Right atrium auricular region (tissue), 2 donors: ENCODE results near the gene SLBP. TPM values are rescaled to one million over a fixed set of nuclear protein-coding genes. Genes with fewer than 3 reads are reported as not detected.
A peak's percentile ranks its signal among the peaks of the same experiment; 100 is the strongest.

ENCODE experiments used
- DNase-seq: peaks from one replicate; pipeline ENCODE4 v3.0.0-alpha.2; 2019; ENCODE audit warnings: low spot score
- H3K27ac ChIP-seq, 2 donors: fragments of 200-600 bp; sonication (generic); 1 replicate in 1 of 2; 2 replicates in 1 of 2; pipeline ENCODE4 v1.5.1; 2016 to 2019
- H3K27me3 ChIP-seq, 2 donors: fragments of 200-600 bp; sonication (generic); one replicate each; pipeline versions ENCODE4 v1.5.1 to v1.6.0; 2017 to 2019
- H3K36me3 ChIP-seq: fragments of 200-600 bp; sonication (generic); one replicate; pipeline ENCODE4 v1.5.1; 2016
- H3K4me1 ChIP-seq, 2 donors: fragments of 200-600 bp; sonication (generic); one replicate each; pipeline versions ENCODE4 v1.5.1 to v1.6.0; 2017 to 2019
- H3K4me3 ChIP-seq, 2 donors: fragments of 200-600 bp; sonication (generic); 1 replicate in 1 of 2; 2 replicates in 1 of 2; pipeline ENCODE4 v1.5.1; 2017 to 2019; ENCODE audit warnings: mild to moderate bottlenecking in 1 of 2, moderate library complexity in 1 of 2
- H3K9me3 ChIP-seq, 2 donors: fragments of 200-600 bp; sonication (generic); one replicate each; pipeline ENCODE4 v1.5.1; 2019
- total RNA-seq, 2 donors: library from RNA; depleted of rRNA; stranded (reverse); fragments of >200 nt; gene quantifications; one replicate each; pipeline ENCODE4 v1.1.0, GENCODE V29; 2016
- TF ChIP-seq, protein P1 (sequence below), 2 donors: fragments of 200-600 bp; sonication (generic); IDR thresholded peaks; one replicate each; pipeline ENCODE4 v1.5.1; 2019; ENCODE audit warnings: antibody characterized with exemption in 2 of 2

SLBP gene
- total RNA-seq, 2 donors from 2014 or later: 15.6 to 20.1 TPM

GRCh38 chr4:1747603-1747967 is 35.5 kb upstream of the SLBP start:
- Histone ChIP-seq H3K9me3 (no peaks in the 10 kb centered on the region), H3K36me3 (no peaks in the 10 kb centered on the region), H3K4me3 (no peak overlapping the region), H3K27me3 (no peaks in the 10 kb centered on the region), H3K4me1 (peaks cover 0 to 17% of the 10 kb centered on the region in 2 donors), H3K27ac (no peak overlapping the region)
- TF ChIP-seq, protein P1, sequence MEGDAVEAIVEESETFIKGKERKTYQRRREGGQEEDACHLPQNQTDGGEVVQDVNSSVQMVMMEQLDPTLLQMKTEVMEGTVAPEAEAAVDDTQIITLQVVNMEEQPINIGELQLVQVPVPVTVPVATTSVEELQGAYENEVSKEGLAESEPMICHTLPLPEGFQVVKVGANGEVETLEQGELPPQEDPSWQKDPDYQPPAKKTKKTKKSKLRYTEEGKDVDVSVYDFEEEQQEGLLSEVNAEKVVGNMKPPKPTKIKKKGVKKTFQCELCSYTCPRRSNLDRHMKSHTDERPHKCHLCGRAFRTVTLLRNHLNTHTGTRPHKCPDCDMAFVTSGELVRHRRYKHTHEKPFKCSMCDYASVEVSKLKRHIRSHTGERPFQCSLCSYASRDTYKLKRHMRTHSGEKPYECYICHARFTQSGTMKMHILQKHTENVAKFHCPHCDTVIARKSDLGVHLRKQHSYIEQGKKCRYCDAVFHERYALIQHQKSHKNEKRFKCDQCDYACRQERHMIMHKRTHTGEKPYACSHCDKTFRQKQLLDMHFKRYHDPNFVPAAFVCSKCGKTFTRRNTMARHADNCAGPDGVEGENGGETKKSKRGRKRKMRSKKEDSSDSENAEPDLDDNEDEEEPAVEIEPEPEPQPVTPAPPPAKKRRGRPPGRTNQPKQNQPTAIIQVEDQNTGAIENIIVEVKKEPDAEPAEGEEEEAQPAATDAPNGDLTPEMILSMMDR (IDR thresholded peaks at IDR 0.05): no peak
- no peak for DNase-seq

GRCh38 chr4:1746919-1747602 is 34.9 kb upstream of the SLBP start:
- no peaks in the 10 kb centered on the region for H3K36me3 ChIP-seq
- no peaks in the 10 kb centered on the region for H3K9me3 ChIP-seq
- TF ChIP-seq, protein P1 (IDR thresholded peaks at IDR 0.05): no peak
- H3K4me3 ChIP-seq: no peak overlapping the region
- no peak for DNase-seq
- no peaks in the 10 kb centered on the region for H3K27me3 ChIP-seq
- H3K4me1 ChIP-seq: peaks cover 0 to 12% of the 10 kb centered on the region in 2 donors
- no peak overlapping the region for H3K27ac ChIP-seq

- Histone ChIP-seq H3K36me3 (no peaks in the 10 kb centered on the region), H3K27ac (no peak overlapping the region), H3K4me3 (no peak overlapping the region), H3K9me3 (no peaks in the 10 kb centered on the region), H3K27me3 (no peaks in the 10 kb centered on the region), H3K4me1 (peaks cover 0 to 8% of the 10 kb centered on the region in 2 donors)
- DNase-seq: peak; percentile 66
- TF ChIP-seq, protein P1 (IDR thresholded peaks at IDR 0.05): peak; percentile 79 to 90
Observed at GRCh38 chr4:1746265-1746691, 34.2 kb upstream of the SLBP start.

DNA sequence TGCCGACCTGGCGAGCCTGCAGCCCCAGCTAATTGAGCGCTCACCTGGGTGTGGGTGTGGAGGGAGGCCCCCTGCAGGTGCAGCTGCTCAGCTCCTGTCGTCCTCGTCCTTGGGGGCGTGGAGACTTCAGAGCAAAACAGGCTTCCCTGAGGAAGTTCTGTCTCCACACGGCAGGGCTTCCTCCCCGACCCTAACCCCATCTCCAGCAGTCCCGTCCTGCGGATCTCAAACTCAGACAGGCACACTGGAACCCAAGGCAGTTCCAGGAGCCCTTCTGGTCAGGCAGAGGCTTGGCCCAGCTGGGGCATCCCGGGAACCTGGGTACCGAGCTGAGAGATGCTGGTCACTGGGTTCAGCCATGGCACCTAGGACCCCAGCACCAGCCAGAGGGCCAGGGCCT is 33.6 kb upstream of the SLBP start:
- Histone ChIP-seq H3K4me3 (no peak overlapping the region), H3K36me3 (peaks cover 5% of the 10 kb centered on the region), H3K4me1 (peaks cover 0 to 8% of the 10 kb centered on the region in 2 donors), H3K27me3 (no peaks in the 10 kb centered on the region), H3K27ac (no peak overlapping the region), H3K9me3 (no peaks in the 10 kb centered on the region)
- DNase-seq: no peak
- TF ChIP-seq, protein P1 (IDR thresholded peaks at IDR 0.05): no peak

GRCh38 chr4:1745165-1745564 is 33.0 kb upstream of the SLBP start:
- peaks cover 7% of the 10 kb centered on the region for H3K36me3 ChIP-seq
- H3K27ac ChIP-seq: no peak overlapping the region
- no peaks in the 10 kb centered on the region for H3K27me3 ChIP-seq
- no peak overlapping the region for H3K4me3 ChIP-seq
- no peak for DNase-seq
- TF ChIP-seq, protein P1 (IDR thresholded peaks at IDR 0.05): no peak
- H3K9me3 ChIP-seq: no peaks in the 10 kb centered on the region
- peaks cover 0 to 8% of the 10 kb centered on the region in 2 donors for H3K4me1 ChIP-seq

DNA sequence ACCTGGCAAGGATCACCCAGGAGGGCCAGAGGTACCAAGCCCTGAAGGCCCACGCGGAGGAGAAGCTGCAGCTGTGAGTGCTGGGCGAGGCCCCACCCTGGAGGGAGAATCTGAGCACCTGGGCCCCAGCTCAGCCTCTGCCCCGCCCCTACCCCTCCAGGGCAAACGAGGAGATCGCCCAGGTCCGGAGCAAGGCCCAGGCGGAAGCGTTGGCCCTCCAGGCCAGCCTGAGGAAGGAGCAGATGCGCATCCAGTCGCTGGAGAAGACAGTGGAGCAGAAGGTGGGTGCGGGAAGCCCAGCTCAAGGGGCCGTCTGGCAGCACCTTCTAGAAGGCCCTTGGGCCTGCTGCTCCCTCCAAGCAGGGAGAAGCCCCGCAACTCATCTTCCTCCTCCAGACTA is 32.4 kb upstream of the SLBP start:
- H3K27me3 ChIP-seq: no peaks in the 10 kb centered on the region
- peaks cover 0 to 8% of the 10 kb centered on the region in 2 donors for H3K4me1 ChIP-seq
- no peak for DNase-seq
- H3K36me3 ChIP-seq: peaks cover 7% of the 10 kb centered on the region
- H3K4me3 ChIP-seq: no peak overlapping the region
- no peak overlapping the region for H3K27ac ChIP-seq
- H3K9me3 ChIP-seq: no peaks in the 10 kb centered on the region
- TF ChIP-seq, protein P1 (IDR thresholded peaks at IDR 0.05): no peak
